Left colon (tissue), 2 donors: ENCODE data around the gene SGF29. TPM values are rescaled to one million over a fixed set of nuclear protein-coding genes. Genes with fewer than 3 reads are reported as not detected.
"Not testable (repeated sequence)": the region's sequence is repeated elsewhere in the genome, so short reads cannot be mapped to it uniquely, and the experiment has no call there.

ENCODE experiments used
- ATAC-seq: fragments of 200-7000 bp; cut with Tn5 transposase; one replicate; pipeline ENCODE4 v1.9.1; 2020; ENCODE audit warnings: mild to moderate bottlenecking, moderate library complexity
- DNase-seq, 2 donors: peaks; one replicate each; pipeline ENCODE4 v3.0.0-alpha.2; 2020
- intact Hi-C, 2 donors: fragments of 100-400 bp; cut with DNase I in 1 of 2; cut with micrococcal nuclease in 1 of 2; formaldehyde crosslinking; loops; one replicate each; pipeline versions ENCODE4 v1.11.2 to v1.14.0; 2022; cut with DNase I, micrococcal nuclease
- total RNA-seq, 2 donors: library from RNA; stranded (reverse); fragmentation: NEBNext Ultra II Directional; extraction: Animal tissue kit (Norgen Biotek cat#: 25700); gene quantifications; one replicate each; pipeline ENCODE4 v1.2.1, GENCODE V29; 2021
- donor health status: DM: no; HTN: no; CAD: no.
- donor health status: DM: yes; HTN: yes; CAD: no.

Gene SGF29
- total RNA-seq, 2 donors from 2014 or later: 21.7 to 26.4 TPM

GRCh38 chr16:28589069-28589468 lies 35.3 kb downstream of the SGF29 start:
- intact Hi-C loops: no loop called here
- DNase-seq (no peak), ATAC-seq (no peak)

DNA sequence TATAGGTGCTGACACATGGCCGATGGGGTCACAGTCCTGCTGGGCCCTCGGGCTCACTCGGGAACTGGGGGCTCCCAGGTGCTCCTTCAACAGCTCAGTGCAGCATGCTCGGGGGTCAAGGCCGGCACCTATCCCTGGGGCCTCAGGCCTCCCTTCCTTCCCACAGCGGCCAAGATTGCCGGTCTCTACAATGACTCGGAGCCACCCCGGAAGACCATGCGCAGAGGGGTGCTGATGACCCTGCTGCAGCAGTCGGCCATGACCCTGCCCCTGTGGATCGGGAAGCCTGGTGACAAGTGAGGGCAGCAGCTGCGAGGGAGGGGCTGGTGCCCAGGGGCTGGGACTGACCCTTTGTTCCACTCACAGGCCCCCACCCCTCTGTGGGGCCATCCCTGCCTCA lies 36.2 kb downstream of the SGF29 start:
- ATAC-seq (no peak), DNase-seq (no peak)
- intact Hi-C loops: no loop called here

DNA sequence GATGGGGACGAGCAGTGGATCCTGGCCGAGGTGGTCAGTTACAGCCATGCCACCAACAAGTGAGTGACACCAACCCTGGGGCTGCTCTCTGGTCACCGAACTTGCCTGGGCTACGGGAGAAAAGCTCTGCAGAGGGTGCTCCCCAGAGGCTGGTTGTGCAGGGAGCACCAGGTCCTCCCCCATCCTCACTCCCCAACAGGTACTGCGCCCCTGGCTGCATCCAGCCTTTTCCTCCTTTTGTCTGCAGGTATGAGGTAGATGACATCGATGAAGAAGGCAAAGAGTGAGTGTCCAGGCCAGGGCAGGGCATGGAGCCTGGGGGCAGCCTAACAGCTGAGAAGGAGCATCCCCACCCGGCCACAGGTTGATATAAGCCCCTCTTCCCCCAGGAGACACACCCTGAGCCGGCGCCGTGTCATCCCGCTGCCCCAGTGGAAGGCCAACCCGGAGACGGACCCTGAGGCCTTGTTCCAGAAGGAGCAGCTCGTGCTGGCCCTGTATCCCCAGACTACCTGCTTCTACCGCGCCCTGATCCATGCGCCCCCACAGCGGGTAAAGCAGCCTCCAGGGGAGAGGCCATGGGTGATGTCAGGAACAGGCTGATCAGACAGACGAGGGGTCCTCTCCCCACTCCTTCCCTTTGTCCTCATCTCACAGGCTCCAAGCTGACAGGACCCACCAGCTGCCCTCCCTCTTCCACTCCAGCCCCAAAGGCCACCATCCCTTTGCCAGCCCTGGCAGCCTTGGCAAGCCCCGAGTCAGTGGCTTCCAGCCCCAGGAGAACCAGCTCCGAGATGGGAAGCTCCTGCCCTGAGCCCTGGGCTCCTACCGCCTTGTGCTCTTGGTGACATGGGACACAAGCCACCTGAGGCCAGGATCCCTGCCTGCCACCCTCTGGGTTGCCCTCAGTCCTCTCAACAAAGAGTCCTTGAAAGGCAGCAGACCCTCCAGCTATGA lies 36.9 kb downstream of the SGF29 start:
- no peak for ATAC-seq
- no peak for DNase-seq
- intact Hi-C loops: no loop called here

GRCh38 chr16:28591355-28591754 lies 37.6 kb downstream of the SGF29 start:
- ATAC-seq (no peak), DNase-seq (no peak)
- intact Hi-C loops: no loop called here

DNA sequence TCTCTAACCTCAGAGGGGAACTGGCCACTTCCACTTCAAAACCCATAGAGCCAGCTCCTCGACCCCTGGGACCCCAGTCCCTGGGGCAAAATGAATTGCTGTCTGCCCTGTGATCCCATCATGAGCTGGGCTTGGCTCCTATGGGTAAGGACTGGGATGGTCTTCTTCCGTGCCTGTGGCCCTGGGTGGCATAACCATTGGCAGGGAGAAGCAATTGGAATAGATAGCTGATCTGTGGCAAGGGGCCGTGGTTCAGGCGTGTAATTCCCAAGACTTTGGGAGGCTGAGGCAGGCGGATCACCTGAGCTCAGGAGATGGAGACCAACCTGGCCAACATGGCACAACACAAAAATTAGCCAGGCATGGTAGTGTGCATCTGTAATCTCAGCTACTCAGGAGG lies 38.8 kb downstream of the SGF29 start:
- ATAC-seq (no peak), DNase-seq (no peak)
- intact Hi-C loops: no loop called here

DNA sequence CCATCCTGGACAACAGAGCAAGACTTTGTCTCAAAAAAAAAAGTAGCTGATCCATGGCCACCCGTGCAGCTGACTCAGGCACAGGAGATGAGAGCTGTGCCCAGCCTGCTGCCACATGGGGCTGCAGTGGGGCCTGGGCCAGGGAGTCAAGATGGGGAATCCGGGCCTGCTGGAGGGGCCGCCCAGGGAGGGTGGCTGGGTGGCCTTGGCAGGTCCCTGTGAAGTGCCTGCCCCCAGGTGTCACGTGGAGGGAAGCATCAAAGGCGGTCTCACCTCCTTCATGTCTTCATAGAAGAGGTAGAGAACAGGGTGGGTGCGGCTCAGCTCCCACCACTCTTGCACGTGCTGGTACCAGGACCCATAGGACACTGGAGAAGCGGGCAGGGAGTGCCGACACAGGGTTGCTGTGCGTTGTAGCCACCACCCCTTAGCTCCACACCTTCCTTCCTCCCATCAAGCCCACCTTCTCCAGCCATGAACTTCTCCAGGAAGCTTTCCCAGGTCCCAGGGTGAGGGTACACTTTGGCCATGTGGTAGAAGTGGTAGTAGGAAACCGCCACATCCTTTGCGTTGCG lies 39.3 kb downstream of the SGF29 start:
- ATAC-seq (no peak), DNase-seq (peak in 1 of 2 donors; percentile 14)
- intact Hi-C loops: no loop called here

DNA sequence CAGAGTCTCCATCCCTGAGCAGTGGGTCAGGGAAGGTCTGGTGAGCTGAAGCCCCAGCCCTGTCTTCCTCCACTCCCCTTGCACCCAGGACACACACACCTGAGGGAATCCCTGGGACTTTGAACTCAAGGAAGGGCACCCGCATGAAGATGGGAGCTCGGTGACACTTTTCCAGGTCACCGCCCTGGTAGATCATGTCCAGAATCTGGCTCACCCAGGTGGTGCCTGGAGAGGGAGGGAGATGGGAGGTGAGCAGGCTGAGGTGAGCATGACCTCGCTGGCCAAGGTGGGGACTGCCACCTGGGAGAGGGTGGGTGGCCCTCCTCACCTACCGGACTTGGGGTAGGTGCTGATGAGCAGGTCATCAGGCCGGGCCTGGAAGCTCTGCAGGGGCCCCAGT lies 41.7 kb downstream of the SGF29 start:
- intact Hi-C loops, DNase-seq: not testable (repeated sequence)
- peak; percentile 6 for ATAC-seq

- ATAC-seq: no peak
- no peak for DNase-seq
- intact Hi-C loops: no loop called here
Observed at GRCh38 chr16:28596115-28596630, 42.5 kb downstream of the SGF29 start.

DNA sequence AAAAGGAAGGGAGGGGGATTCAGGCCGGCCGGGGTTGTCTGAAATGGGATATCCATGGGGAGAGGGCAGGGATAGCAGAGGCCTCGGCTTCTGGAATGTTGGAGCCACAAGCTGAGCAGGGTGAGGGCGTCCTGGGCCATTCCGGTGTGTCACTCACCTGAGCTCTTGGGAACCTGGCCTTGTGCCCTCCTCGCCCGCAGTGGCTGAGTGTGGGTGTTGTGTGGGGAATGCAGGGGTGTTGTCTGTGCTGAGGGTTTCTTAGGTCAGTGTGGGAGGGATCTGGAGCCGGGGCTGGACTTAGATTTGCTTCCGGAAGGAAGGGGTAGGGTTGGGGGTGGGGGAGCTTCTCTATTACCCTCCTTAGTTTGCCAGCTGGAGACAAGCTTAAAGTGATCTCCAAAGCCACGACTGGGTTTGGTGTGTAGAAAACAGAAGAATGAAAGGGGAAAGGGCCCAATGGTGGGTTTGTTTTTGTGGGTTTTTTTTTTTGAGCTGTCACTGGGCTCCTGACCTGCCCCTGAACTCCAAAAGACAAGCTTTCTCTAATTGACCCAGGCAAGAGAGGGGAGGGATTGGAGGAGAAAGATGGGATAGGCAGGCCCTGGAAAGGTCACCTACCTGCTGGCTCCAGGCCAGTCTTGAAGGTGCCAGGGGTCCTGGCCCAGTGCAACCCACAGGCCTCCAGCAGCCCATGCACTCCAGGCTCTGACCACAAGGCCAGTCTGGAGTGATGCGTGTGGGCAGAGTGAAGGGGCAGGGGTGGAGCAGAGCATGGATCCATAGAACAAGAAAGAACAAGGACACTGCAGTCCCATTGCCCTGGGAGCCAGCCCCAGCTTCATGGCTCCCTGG lies 43.3 kb downstream of the SGF29 start, which contains the start of gene SULT1A2:
TSS of gene SULT1A2 (minus strand) at position 211 of the 852 bp plus-strand sequence. CDS start 1,120 bp downstream, outside the sequence.
- intact Hi-C loops: no loop called here
- DNase-seq (peak; percentile 75 to 80), ATAC-seq (peak; percentile 70)

DNA sequence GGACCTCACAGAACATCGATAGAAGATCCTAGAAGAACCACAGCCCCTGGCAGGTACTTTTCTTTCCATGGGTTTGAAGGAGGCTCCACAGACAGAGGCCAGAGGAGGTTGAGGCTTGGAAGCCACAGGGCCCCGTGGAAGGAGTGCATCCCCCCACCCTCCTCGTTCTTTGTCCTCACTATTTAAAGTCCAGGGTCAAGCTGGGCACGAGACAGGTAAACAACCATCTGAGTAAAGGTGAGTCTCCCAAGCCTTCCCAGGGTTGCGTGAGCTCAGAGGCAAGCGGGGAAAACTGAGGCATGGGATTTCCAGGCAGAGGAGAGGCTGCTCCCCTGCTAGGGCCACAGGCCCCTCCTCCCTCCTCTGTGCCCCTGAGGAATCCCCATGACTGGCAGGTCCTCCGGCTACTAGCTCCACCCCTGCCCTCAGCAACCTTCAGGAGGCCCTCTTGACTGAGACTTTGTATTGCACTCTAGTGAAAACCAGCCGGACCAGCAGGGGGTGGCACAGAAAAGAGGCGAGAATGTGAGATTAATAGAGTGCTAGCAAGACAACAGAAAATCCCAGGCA lies 44.1 kb downstream of the SGF29 start:
- intact Hi-C loops: no loop called here
- no peak for ATAC-seq

DNA sequence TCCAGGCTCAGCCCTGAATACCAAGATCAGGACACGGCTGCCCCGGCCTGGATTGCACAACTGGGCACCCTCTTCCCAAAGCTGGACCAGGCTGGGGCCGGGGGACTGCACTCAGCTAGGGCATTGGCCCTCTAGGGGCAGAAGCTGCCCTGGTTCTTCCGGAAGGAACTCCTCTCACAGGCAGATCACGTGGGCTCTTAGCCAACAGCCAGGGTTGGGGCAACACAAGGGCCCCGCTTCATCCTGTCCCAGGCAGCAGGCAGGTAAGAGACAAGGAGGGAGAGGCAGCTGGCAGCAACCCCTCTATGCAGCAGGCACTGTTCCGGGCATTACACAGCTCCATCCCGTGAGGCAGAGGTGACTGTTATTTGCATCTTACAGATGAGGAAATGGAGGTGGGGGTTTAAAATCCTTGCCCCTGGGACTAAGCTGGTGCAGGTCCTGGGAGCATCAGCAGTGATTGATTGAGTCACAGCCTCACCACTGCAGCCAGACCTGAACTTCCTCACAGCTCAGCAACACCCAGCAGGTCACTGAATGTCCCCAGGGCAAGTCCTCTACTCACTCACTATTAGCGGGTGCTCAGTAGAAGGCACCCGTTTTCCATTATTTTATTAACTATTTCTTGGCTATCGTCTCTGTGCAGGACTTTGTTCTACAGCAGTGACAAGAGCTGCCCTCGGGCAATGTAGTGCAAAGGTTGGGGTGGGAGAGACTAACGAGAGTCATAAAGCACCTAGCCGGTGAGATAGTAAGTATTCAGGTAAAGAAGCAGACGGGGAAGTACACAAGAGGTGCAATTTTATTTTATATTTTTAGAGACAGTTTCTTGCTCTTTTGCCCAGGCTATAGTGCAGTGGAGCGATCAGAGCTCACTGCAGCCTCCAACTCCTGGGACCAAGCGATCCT lies 45.9 kb downstream of the SGF29 start:
- ATAC-seq: peak; percentile 63
- intact Hi-C loops, DNase-seq: not testable (repeated sequence)

More for the DNA sequence above, 44.1 kb downstream of the SGF29 start:
- no peak for DNase-seq

GRCh38 chr16:28600965-28601364 lies 47.2 kb downstream of the SGF29 start:
- DNase-seq, intact Hi-C loops: not testable (repeated sequence)
- peak; percentile 25 for ATAC-seq

DNA sequence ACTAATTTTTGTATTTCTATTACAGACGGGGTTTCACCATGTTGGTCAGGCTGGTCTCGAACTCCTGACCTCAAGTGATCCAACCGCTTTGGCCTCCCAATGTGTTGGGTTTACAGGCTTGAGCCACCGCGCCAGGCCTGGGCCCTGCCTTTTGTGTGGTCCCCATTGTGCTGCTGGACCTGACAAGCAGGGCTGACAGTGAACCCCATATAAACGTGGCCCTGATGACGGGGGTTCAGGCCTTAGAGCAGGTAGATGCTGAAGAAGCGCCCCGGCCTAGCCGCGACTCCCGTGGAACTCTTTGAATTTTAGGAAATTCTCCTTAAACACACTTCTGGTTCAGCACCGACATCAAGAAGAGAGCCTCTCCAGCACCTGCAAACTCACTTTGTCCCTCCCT lies 47.9 kb downstream of the SGF29 start:
- intact Hi-C loops, DNase-seq, ATAC-seq: not testable (repeated sequence)

DNA sequence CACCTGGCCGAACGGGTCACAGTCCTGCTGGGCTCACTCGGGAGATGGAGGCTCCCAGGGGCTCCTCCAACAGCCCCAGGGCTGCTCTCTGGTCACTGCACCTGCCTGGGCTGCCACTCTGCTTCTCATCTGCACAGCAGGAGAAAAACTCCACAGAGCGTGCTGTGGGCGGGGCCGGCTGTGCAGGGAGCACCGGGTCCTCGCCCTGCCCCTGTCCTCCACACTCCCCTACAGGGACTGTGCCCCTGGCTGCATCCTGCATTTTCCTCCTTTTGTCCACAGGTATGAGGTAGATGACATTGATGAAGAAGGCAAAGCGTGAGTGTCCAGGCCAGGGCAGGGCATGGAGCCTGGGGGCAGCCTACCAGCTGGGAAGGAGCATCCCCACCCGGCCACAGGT lies 48.3 kb downstream of the SGF29 start:
- DNase-seq, intact Hi-C loops: not testable (repeated sequence)
- ATAC-seq: peak; percentile 12

- ATAC-seq: no peak
- no peak for DNase-seq
- intact Hi-C loops: no loop called here
Observed at GRCh38 chr16:28602529-28602928, 48.8 kb downstream of the SGF29 start.

DNA sequence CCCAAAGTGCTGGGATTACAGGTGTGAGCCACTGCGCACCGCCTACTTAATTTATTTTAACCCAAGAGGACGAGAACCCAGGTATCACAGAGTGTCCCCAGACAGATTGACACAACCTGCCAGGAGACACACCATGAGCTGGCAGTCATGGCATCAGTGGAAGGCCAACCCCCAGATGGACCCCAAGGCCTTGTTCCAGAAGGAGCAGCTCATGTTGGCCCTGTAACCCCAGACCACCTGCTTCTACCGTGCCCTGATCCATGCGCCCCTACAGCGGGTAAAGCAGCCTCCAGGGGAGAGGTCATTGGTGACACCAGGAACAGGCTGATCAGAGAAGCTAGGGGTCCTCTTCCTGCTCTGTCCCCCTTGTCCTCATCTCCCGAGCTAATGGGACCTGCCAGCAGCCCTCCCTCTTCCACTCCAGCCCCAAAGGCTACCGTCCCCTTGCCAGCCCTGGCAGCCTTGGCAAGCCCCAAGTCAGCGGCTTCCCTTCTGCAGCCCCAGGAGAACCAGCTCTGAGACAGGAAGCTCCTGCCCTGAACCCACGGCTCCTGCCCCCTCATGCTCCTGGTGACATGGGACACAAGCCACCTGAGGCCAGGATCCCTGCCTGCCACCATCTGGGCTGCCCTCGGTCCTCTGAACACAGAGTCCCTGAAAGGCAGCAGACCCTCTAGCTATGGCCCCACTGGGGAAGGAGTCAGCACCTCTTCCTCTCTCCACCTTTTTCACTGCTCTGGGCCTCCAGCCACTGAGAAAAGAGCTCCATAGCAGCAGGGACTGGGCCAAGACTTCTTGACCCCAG lies 49.9 kb downstream of the SGF29 start:
- intact Hi-C loops: no loop called here
- ATAC-seq: no peak
- DNase-seq: peak in 1 of 2 donors; percentile 18

- intact Hi-C loops: no loop called here
- peak in 1 of 2 donors; percentile 14 for DNase-seq
Observed at GRCh38 chr16:28604186-28604565, 50.5 kb downstream of the SGF29 start.

More at GRCh38 chr16:28604186-28604565, 50.5 kb downstream of the SGF29 start:
- no peak for ATAC-seq
